Measurements from ENCODE around the gene SNAPC2.

SNAPC2 gene

DNA sequence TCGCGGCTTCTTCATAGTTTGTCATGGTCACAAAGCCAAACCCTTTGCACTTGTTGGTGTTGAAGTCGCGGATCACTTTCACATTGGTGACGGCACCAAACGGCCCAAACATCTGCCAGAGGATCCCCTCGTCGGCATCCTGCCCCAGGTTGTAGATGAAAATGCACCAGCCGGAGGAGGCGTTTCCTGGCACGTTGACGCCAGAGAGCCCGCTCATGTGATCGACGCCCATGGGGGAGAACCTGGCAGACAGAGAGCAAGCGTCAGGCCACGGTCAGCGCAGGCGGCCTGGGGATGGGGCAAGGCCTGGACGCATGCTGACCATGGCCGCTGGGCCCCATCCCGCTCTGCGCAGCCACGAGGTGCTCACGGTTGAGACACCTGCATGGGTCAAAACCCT is 43.4 kb downstream of the SNAPC2 start:
- TF ChIP-seq, protein P1, sequence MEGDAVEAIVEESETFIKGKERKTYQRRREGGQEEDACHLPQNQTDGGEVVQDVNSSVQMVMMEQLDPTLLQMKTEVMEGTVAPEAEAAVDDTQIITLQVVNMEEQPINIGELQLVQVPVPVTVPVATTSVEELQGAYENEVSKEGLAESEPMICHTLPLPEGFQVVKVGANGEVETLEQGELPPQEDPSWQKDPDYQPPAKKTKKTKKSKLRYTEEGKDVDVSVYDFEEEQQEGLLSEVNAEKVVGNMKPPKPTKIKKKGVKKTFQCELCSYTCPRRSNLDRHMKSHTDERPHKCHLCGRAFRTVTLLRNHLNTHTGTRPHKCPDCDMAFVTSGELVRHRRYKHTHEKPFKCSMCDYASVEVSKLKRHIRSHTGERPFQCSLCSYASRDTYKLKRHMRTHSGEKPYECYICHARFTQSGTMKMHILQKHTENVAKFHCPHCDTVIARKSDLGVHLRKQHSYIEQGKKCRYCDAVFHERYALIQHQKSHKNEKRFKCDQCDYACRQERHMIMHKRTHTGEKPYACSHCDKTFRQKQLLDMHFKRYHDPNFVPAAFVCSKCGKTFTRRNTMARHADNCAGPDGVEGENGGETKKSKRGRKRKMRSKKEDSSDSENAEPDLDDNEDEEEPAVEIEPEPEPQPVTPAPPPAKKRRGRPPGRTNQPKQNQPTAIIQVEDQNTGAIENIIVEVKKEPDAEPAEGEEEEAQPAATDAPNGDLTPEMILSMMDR (IDR thresholded peaks at IDR 0.05), result no peak

DNA sequence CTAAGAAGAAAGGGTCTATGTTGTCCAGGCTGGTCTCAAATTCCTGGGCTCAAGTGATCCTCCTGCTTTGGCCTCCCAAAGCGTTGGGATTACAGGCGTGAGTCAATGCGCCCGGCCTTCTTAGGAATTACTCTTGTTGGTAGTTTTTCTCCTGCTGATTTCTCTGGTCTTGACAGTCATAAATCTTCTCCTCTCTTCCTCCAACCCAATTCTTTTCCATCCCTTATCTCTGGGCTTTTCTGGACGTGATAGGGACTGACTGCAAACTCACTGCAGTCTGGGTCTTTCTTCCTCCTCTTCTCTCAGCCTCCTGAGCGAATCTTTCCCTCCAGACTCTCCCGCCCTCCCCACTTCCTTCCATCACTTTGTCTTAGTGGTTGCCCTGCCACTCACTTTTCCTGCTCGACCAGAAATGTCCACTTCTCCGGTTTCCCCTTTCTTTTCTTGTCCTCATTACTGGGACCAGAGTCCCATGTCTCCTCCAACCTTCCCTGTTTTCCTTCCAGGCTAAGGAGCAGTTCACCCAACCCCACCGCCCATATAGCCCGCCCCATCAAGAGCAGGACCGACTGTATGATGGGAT is 45.2 kb downstream of the SNAPC2 start:
- TF ChIP-seq, protein P1 (IDR thresholded peaks at IDR 0.05), result no peak

DNA sequence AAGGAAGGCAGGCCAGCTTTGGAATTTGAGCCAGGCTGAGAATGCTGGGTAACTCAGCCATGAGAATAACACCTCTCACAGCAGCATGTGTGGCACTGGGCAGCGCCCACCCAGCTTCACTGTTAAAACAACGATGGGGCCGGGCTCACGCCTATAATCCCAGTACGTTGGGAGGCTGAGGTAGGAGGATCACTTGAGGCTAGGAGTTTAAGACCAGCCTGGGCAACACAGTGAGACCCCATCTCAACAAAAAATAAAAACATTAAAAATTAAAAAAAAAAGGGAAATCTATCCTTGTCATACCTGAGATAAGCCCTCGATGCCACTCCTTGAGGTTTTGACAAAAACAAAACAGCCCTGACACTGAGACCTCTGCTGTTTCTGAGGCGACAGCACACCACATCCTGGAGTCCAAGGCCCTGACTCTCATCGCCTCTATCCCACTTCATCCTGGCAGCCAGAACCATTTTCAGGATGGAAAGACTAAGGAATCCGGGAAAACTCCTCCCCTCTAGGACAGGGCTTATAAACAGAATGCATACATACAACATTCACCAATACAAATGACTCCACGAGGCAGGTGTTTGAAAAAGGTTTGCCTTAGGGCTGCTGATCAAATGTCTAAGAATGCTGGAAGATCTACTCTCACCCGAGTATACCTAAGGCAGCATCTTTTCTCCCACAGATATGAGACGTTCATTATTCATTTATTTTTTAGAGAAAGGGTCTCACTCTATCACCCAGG is 46.0 kb downstream of the SNAPC2 start:
- TF ChIP-seq, protein P1 (IDR thresholded peaks at IDR 0.05), result no peak

DNA sequence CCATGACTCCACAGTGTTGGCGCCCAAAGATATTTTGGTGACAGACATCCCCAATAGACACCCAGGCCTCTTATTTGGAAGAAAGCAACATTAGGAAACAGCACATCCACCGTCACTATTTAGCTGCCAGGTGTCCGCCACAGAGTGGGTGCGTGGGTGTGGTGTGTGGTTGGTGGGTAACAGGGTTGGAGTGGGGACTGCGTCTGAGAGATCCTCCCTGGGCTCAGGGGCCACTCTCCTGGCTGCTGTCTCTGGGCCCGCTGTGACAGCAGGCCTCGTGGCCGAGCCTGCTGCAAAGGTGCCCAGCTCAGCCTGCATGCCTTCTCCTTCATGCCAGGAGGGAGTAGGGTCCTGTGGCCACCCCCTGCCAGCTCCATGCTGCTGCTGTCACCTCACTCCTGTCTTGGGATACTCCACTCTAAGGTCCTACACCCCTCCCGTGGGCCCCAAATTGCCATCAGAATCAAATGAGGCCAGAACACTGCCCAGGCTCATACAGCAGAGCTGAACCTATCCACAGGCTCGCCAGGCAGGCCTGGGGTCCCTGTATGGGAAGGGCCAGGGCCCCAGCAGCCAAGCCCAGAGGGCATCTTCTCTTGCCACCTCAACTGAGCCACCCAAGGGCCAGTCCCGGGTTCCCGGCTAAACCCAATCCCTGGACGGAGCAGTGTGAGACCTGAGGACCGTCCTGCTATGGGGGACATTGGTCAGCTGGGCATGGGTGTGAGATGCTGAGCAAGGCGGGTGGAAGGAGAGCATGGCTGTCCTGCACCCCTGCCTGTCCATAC is 48.1 kb downstream of the SNAPC2 start:
- TF ChIP-seq, protein P1 (IDR thresholded peaks at IDR 0.05), result no peak

DNA sequence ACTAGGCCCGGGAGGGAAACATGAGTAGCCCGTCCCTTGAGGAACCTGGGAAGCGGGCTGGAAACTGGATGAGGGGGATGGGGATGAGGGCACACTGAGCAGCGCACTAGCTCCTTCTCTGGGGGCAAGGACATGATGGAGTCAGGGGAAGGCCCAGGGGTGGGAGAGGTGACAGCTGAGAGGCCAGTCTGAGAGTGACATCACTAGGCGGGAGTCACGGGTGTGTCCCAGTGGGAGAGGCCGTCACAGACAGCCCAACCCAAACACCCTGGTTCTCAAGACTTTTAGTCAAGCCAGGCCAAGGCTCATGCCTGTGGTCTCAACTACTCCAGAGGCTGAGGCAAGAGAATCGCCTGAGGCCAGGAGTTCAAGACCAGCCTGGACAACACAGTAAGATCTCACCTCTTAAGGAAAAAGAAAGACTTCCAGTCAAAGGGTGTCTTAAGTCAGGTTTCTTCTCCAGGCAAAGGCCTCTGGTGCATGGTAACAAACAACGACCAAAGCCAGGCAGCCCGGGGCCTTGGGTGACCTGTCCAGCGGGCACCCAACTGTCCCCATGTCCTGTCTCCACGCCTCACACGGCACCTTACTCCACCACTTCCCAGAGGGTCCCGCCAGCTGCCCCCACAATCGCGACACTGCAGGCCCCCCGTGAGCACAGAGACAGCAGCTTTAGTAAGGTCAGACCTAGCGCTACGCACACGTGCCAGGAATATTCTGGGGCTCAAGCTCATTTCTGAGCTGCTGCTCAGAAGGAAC is 48.8 kb downstream of the SNAPC2 start:
- TF ChIP-seq, protein P1 (IDR thresholded peaks at IDR 0.05), result no peak

DNA sequence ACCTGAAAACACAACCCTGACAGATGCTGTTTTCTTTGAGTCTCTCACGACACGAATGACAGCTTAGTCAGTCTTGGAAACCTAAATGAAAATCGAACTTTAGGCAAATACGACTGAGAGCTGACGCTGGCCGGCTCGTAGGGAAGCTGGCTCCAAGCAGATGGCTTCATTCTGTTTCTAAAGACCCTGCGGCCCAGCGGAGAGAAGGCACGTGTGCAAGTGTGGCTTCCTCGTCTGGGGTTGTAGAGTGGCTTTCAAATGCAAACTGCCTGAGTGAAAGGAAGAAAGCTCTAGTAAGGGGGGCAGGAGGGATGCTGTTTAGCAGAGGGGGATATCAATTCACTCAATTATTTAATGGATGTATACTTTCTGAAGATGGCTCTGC is 49.4 kb downstream of the SNAPC2 start:
- TF ChIP-seq, protein P1 (IDR thresholded peaks at IDR 0.05), result no peak

Data from LNCAP (cell line).